NOMO-1 treated with dmso at 0.1 percent for 144 hours (cell line): Measurements from ENCODE around the gene PRKAR1B.

Experiments used
- DNase-seq: peaks from one replicate; lab custom pipeline; 2025; ENCODE audit not compliant: unreplicated experiment; lab: John Stamatoyannopoulos, UW

Gene PRKAR1B

GRCh38 chr7:501526-501925, 225.6 kb downstream of the PRKAR1B start:
- DNase-seq, result no peak

GRCh38 chr7:500521-501420, 226.3 kb downstream of the PRKAR1B start:
- no peak for DNase-seq

- no peak for DNase-seq
Observed at GRCh38 chr7:499853-500485, 227.1 kb downstream of the PRKAR1B start.
